OCI-LY7 (cell line): ENCODE data around the gene ZNF750.

ENCODE experiments used
- CTCF ChIP-seq: fragments of 200-600 bp; sonication (generic); conservative IDR thresholded peaks from 2 replicates; pipeline ENCODE4 v1.5.1; 2014; ENCODE audit warnings: mild to moderate bottlenecking, antibody characterized with exemption, low read length, moderate library complexity, mixed read lengths
- EZH2phosphoT487 ChIP-seq: fragments of 200-600 bp; sonication (generic); IDR thresholded peaks from 2 replicates; pipeline ENCODE4 v1.6.1; 2018; ENCODE audit warnings: low read depth, borderline replicate concordance, mild to moderate bottlenecking, mixed run types, antibody characterized with exemption, low read length, moderate library complexity, mixed read lengths

- no peak for TF ChIP-seq CTCF
- TF ChIP-seq EZH2phosphoT487 = no peak
These were observed 34.6 kb downstream of the ZNF750 start for GRCh38 chr17:82805254-82805653.
